ENCODE data around the gene MINDY4B.

The MINDY4B gene

DNA sequence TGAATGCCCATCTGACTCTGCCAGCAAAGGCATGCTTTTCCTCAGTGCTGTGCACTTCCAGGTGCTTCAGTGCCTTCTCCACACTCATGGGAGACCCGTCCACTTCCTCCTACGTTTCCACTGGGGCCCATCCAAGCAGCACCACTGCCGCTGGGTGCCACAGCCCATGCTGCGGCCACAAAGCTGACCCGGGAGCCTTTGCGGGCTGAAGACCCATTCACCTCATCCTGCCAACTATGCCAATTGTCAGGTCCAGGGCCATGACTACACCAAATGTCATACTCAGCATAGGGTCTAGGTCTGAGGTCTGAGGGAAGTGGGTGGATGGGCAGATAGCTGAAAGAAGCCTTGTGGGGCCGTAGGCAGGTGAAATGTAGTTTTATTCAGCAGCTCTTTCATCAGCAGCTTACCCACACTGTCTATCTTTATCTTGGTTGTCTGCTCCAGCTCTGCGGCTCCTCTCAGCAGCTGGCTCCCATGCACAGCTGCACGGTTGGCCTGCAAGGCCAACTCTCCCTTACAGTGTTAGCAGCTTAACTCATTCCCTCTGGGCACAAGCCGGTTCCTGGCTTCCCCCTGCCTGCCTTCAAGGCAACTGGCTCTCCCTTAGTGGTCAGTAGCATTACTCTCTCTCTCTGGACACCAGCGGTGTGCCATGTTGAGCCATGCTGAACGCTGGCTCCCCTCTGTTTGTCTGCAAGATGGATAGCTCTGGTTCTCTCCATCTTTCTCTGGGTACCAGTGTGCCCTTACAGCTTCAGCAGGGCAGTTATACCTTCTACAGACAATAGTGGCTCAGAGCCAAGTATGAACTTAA, 78.6 kb downstream of the MINDY4B start:
- Histone ChIP-seq H3K36me3 (ENCODE audit: insufficient read depth, low read length) (no peaks in the 10 kb centered on the region), H3K4me1 (ENCODE audit: insufficient read depth, low read length, severe bottlenecking) (no peaks in the 10 kb centered on the region), H3K4me3 (ENCODE audit: low read depth, low read length, poor library complexity, severe bottlenecking) (no peak overlapping the region), H3K9me2 (ENCODE audit: low read depth, low read length) (no peaks in the 10 kb centered on the region), H2AFZ (ENCODE audit: low read length) (no peak overlapping the region), H4K20me1 (ENCODE audit: insufficient read depth, low read length) (no peaks in the 10 kb centered on the region), H3K79me2 (ENCODE audit: insufficient read depth, low read length) (no peaks in the 10 kb centered on the region), H3K9me3 (ENCODE audit: low read length) (no peaks in the 10 kb centered on the region), H3K4me2 (ENCODE audit: low read length) (no peak overlapping the region), H3K27me3 (ENCODE audit: insufficient read depth, low read length) (no peaks in the 10 kb centered on the region), H3F3A (ENCODE audit: insufficient read depth, low read length) (no peaks in the 10 kb centered on the region), H3K9ac (ENCODE audit: low read length) (no peak overlapping the region), H3K27ac (ENCODE audit: low read depth, low read length, poor library complexity, severe bottlenecking) (no peak overlapping the region)
- TF ChIP-seq EZH2 (IDR thresholded peaks at IDR 0.05; ENCODE audit: borderline replicate concordance, low read length) = no peak
- no peak for TF ChIP-seq CTCF (IDR thresholded peaks at IDR 0.05; ENCODE audit: low read length)

DNA sequence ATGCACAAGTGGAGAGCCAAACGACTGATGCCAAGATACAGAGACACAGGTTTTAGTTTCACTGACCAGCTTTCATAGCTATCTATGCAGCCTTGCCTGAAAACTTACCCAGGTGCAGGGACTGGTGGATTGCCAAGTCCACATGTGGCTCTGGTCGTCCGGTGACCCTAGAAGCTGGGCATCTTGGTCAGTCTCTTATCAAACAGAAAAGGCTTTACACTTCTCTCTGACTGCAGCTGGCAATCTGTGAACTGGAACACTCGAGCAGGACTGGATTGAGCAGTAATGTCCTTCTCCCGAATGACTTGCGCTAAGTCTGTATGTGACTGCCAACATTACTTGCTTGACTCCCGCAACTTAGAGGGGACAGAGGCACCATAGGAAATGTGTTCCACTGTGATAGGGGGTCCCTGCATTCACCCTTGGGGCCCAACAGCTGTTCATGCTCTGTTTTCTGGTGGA, 79.3 kb downstream of the MINDY4B start:
- H3K79me2 ChIP-seq (ENCODE audit: insufficient read depth, low read length) = no peaks in the 10 kb centered on the region
- H3F3A ChIP-seq (ENCODE audit: insufficient read depth, low read length) = no peaks in the 10 kb centered on the region
- no peak overlapping the region for H3K9ac ChIP-seq (ENCODE audit: low read length)
- no peaks in the 10 kb centered on the region for H3K9me2 ChIP-seq (ENCODE audit: low read depth, low read length)
- no peak for TF ChIP-seq EZH2 (IDR thresholded peaks at IDR 0.05; ENCODE audit: borderline replicate concordance, low read length)
- no peak for TF ChIP-seq CTCF (IDR thresholded peaks at IDR 0.05; ENCODE audit: low read length)
- no peak overlapping the region for H3K4me2 ChIP-seq (ENCODE audit: low read length)
- no peak overlapping the region for H3K27ac ChIP-seq (ENCODE audit: low read depth, low read length, poor library complexity, severe bottlenecking)
- no peaks in the 10 kb centered on the region for H3K27me3 ChIP-seq (ENCODE audit: insufficient read depth, low read length)
- no peak overlapping the region for H2AFZ ChIP-seq (ENCODE audit: low read length)
- H3K4me1 ChIP-seq (ENCODE audit: insufficient read depth, low read length, severe bottlenecking) = no peaks in the 10 kb centered on the region
- no peak overlapping the region for H3K4me3 ChIP-seq (ENCODE audit: low read depth, low read length, poor library complexity, severe bottlenecking)
- no peaks in the 10 kb centered on the region for H3K36me3 ChIP-seq (ENCODE audit: insufficient read depth, low read length)
- H4K20me1 ChIP-seq (ENCODE audit: insufficient read depth, low read length) = no peaks in the 10 kb centered on the region
- H3K9me3 ChIP-seq (ENCODE audit: low read length) = no peaks in the 10 kb centered on the region

- no peaks in the 10 kb centered on the region for H4K20me1 ChIP-seq (ENCODE audit: insufficient read depth, low read length)
- no peak overlapping the region for H3K9ac ChIP-seq (ENCODE audit: low read length)
- H3K27ac ChIP-seq (ENCODE audit: low read depth, low read length, poor library complexity, severe bottlenecking) = no peak overlapping the region
- no peak for TF ChIP-seq EZH2 (IDR thresholded peaks at IDR 0.05; ENCODE audit: borderline replicate concordance, low read length)
- no peak for TF ChIP-seq CTCF (IDR thresholded peaks at IDR 0.05; ENCODE audit: low read length)
- H3F3A ChIP-seq (ENCODE audit: insufficient read depth, low read length) = no peaks in the 10 kb centered on the region
- H2AFZ ChIP-seq (ENCODE audit: low read length) = no peak overlapping the region
- no peak overlapping the region for H3K4me3 ChIP-seq (ENCODE audit: low read depth, low read length, poor library complexity, severe bottlenecking)
- no peaks in the 10 kb centered on the region for H3K9me3 ChIP-seq (ENCODE audit: low read length)
- no peaks in the 10 kb centered on the region for H3K4me1 ChIP-seq (ENCODE audit: insufficient read depth, low read length, severe bottlenecking)
- no peak overlapping the region for H3K4me2 ChIP-seq (ENCODE audit: low read length)
- H3K27me3 ChIP-seq (ENCODE audit: insufficient read depth, low read length) = no peaks in the 10 kb centered on the region
- H3K36me3 ChIP-seq (ENCODE audit: insufficient read depth, low read length) = no peaks in the 10 kb centered on the region
- H3K79me2 ChIP-seq (ENCODE audit: insufficient read depth, low read length) = no peaks in the 10 kb centered on the region
- no peaks in the 10 kb centered on the region for H3K9me2 ChIP-seq (ENCODE audit: low read depth, low read length)
Measured at GRCh38 chr3:150825192-150825915, 79.9 kb downstream of the MINDY4B start.
